H54 (cell line): ENCODE measurements around the gene GALR3.

ENCODE experiments used
- DNase-seq: peaks from one replicate; pipeline ENCODE4 v3.0.0; 2011; ENCODE audit warnings: low spot score, mixed read lengths; ENCODE audit not compliant: insufficient read length
- FAIRE-seq: peaks from 3 replicates; lab custom pipeline; 2011; peaks lifted over from hg19 to GRCh38; lab: Jason Lieb, UNC
- POLR2A ChIP-seq: IDR thresholded peaks from 2 replicates; pipeline ENCODE4 v1.6.1; 2011; ENCODE audit warnings: low read depth, mild to moderate bottlenecking, low read length

Gene GALR3

GRCh38 chr22:37852418-37852817 is 29.2 kb downstream of the GALR3 start:
- DNase-seq: no peak
- no peak for FAIRE-seq

GRCh38 chr22:37854946-37855345 is 31.8 kb downstream of the GALR3 start:
- TF ChIP-seq POLR2A: no peak
- DNase-seq (no peak), FAIRE-seq (no peak)

More at GRCh38 chr22:37852418-37852817, 29.2 kb downstream of the GALR3 start:
- no peak for TF ChIP-seq POLR2A

- DNase-seq (no peak), FAIRE-seq (no peak)
- no peak for TF ChIP-seq POLR2A
These were observed 32.3 kb downstream of the GALR3 start for GRCh38 chr22:37855462-37855861.

- DNase-seq: no peak
- no peak for FAIRE-seq
- no peak for TF ChIP-seq POLR2A
These were observed 37.7 kb downstream of the GALR3 start for GRCh38 chr22:37860796-37861421.

GRCh38 chr22:37862570-37863325 is 39.6 kb downstream of the GALR3 start:
- FAIRE-seq (no peak), DNase-seq (no peak)
- no peak for TF ChIP-seq POLR2A

GRCh38 chr22:37865510-37865909 is 42.3 kb downstream of the GALR3 start:
- TF ChIP-seq POLR2A: no peak
- DNase-seq (no peak), FAIRE-seq (no peak)

GRCh38 chr22:37870273-37870672 is 47.1 kb downstream of the GALR3 start:
- TF ChIP-seq POLR2A: no peak
- FAIRE-seq (no peak), DNase-seq (no peak)
